HL-60 (cell line): Measurements from ENCODE around the gene SLC22A23.

Source experiments
- DNase-seq, 2 experiments: peaks; one replicate each; pipeline ENCODE4 v3.0.0-alpha.2; 2010 to 2020; ENCODE audit warnings: low read depth in 1 of 2, low spot score in 1 of 2
- H3K27ac ChIP-seq: fragments of 250-450 bp; sonication (Bioruptor Pico); replicated peaks from 2 replicates; pipeline ENCODE4 v1.5.1; 2020; ENCODE audit warnings: mild to moderate bottlenecking, moderate library complexity
- H3K27me3 ChIP-seq: fragments of 250-450 bp; sonication (Bioruptor Pico); 2 replicates; pipeline ENCODE4 v1.5.1; 2021; ENCODE audit warnings: mild to moderate bottlenecking, moderate library complexity; ENCODE audit not compliant: insufficient read depth, poor library complexity, severe bottlenecking
- H3K4me3 ChIP-seq: replicated peaks from 2 replicates; pipeline ENCODE4 v1.5.1; 2011; ENCODE audit warnings: mild to moderate bottlenecking, control low read depth, low read length; ENCODE audit not compliant: insufficient read depth
- CTCF ChIP-seq: IDR thresholded peaks from one replicate; pipeline ENCODE4 v1.5.1; 2011; ENCODE audit warnings: low read length, control low read depth, inconsistent platforms; ENCODE audit not compliant: insufficient read depth
- GABPA ChIP-seq: IDR thresholded peaks from 2 replicates; pipeline ENCODE4 v1.6.1; 2012; ENCODE audit warnings: low read depth
- POLR2AphosphoS5 ChIP-seq: IDR thresholded peaks from 2 replicates; pipeline ENCODE4 v1.6.1; 2012; ENCODE audit warnings: low read depth
- REST ChIP-seq: IDR thresholded peaks from 2 replicates; pipeline ENCODE4 v1.6.1; 2012; ENCODE audit warnings: low read depth; ENCODE audit not compliant: insufficient replicate concordance
- SPI1 ChIP-seq: IDR thresholded peaks from 2 replicates; pipeline ENCODE4 v1.6.1; 2012; ENCODE audit warnings: low read depth, mild to moderate bottlenecking, borderline replicate concordance

The SLC22A23 gene

GRCh38 chr6:3396503-3397180 is 60.2 kb downstream of the SLC22A23 start:
- H3K4me3 ChIP-seq, result no peak overlapping the region
- H3K27me3 ChIP-seq, result peaks cover 4% of the 10 kb centered on the region
- no peak for TF ChIP-seq REST
- TF ChIP-seq GABPA, result no peak
- TF ChIP-seq SPI1, result no peak
- TF ChIP-seq POLR2AphosphoS5, result no peak
- no peak for TF ChIP-seq CTCF
- DNase-seq, result no peak
- H3K27ac ChIP-seq, result no peak overlapping the region

- TF ChIP-seq GABPA, result no peak
- no peak for TF ChIP-seq REST
- TF ChIP-seq CTCF, result no peak
- TF ChIP-seq SPI1, result no peak
- no peak for TF ChIP-seq POLR2AphosphoS5
Measured at GRCh38 chr6:3394671-3395070, 62.2 kb downstream of the SLC22A23 start.

GRCh38 chr6:3393836-3394202 is 63.0 kb downstream of the SLC22A23 start:
- no peak for DNase-seq
- Histone ChIP-seq H3K27ac (no peak overlapping the region), H3K27me3 (peaks cover 4% of the 10 kb centered on the region), H3K4me3 (no peak overlapping the region)
- no peak for TF ChIP-seq GABPA

More at GRCh38 chr6:3394671-3395070, 62.2 kb downstream of the SLC22A23 start:
- no peak for DNase-seq
- H3K4me3 ChIP-seq, result no peak overlapping the region
- H3K27me3 ChIP-seq, result peaks cover 4% of the 10 kb centered on the region
- no peak overlapping the region for H3K27ac ChIP-seq

GRCh38 chr6:3392930-3393835 is 63.7 kb downstream of the SLC22A23 start:
- H3K27ac ChIP-seq, result no peak overlapping the region
- no peak overlapping the region for H3K4me3 ChIP-seq
- DNase-seq, result no peak
- no peak for TF ChIP-seq REST
- no peak for TF ChIP-seq GABPA
- no peak for TF ChIP-seq CTCF
- TF ChIP-seq SPI1, result no peak
- TF ChIP-seq POLR2AphosphoS5, result no peak
- peaks cover 4% of the 10 kb centered on the region for H3K27me3 ChIP-seq
